Left lung (tissue), 10 donors: ENCODE data around the gene KRTAP10-7. TPM values are rescaled to one million over a fixed set of nuclear protein-coding genes. Genes with fewer than 3 reads are reported as not detected.

Source experiments
- ATAC-seq: fragments of 200-7000 bp; cut with Tn5 transposase; one replicate; pipeline ENCODE4 v1.9.1; 2020; ENCODE audit warnings: moderate library complexity
- DNase-seq, 4 donors: peaks; one replicate each; pipeline ENCODE4 v3.0.0-alpha.2; 2013 to 2020
- H3K27ac ChIP-seq, 2 donors: fragments of 200-600 bp; sonication (generic) in 1 of 2; one replicate each; pipeline versions ENCODE4 v1.5.0 to v1.8.0; 2020 to 2021
- H3K27me3 ChIP-seq, 2 donors: fragments of 200-600 bp; sonication (generic) in 1 of 2; one replicate each; pipeline versions ENCODE4 v1.5.0 to v1.8.0; 2020 to 2021
- H3K36me3 ChIP-seq, 2 donors: fragments of 200-600 bp; sonication (generic) in 1 of 2; one replicate each; pipeline versions ENCODE4 v1.5.0 to v1.8.0; 2020 to 2021
- H3K4me1 ChIP-seq, 2 donors: fragments of 200-600 bp; one replicate each; pipeline ENCODE4 v1.8.0; 2021
- H3K4me3 ChIP-seq, 2 donors: fragments of 200-600 bp; sonication (generic) in 1 of 2; one replicate each; pipeline versions ENCODE4 v1.5.0 to v1.8.0; 2020 to 2021; ENCODE audit warnings: mild to moderate bottlenecking in 1 of 2
- H3K9me3 ChIP-seq, 2 donors: fragments of 200-600 bp; sonication (generic) in 1 of 2; one replicate each; pipeline versions ENCODE4 v1.5.0 to v1.8.0; 2020 to 2021
- intact Hi-C, 2 donors: fragments of 100-400 bp; cut with DNase I; formaldehyde crosslinking; loops; one replicate each; pipeline versions ENCODE4 v1.11.2 to v1.14.2; 2022
- polyA plus RNA-seq, 6 donors: library from polyadenylated mRNA; unstranded; fragments of 120-200 nt; gene quantifications; one replicate each; pipeline ENCODE4 v1.2.1, GENCODE V29; 2013; ENCODE audit not compliant: insufficient read length in 6 of 6
- total RNA-seq, 2 donors: library from RNA; stranded (reverse); fragmentation: NEBNext Ultra II Directional; extraction: Animal tissue kit (Norgen Biotek cat#: 25700); gene quantifications; one replicate each; pipeline ENCODE4 v1.2.1, GENCODE V29; 2021
- TF ChIP-seq, protein P1 (sequence below), 2 donors: fragments of 200-600 bp; sonication (generic) in 1 of 2; IDR thresholded peaks; one replicate each; pipeline versions ENCODE4 v1.5.0 to v1.8.0; 2021; ENCODE audit warnings: antibody characterized with exemption in 2 of 2
- donor health status: DM: no; HTN: yes; CAD: no.
- donor health status: DM: no; HTN: no; CAD: no.

KRTAP10-7 gene
- total and polyA plus RNA-seq, 8 donors: not detected

DNA sequence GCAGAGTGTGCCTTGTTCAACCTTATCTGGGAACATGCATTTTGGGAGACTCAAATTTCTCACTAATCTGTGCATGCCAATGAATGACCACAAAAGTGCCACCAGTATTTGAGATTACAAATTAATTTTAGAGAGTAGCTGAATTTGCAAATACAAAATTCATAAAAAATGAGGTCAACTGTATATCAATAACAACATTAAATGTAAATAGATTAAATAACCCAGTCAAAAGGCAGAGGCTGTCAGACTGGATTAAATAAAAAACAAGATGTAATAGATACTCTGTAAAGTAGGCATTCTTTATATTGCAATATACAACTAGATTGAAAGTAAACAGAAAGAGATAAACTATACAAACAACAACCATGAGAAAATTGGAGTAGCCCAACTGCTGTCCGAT, 36.3 kb upstream of the KRTAP10-7 start:
- Histone ChIP-seq H3K4me1 (no peaks in the 10 kb centered on the region), H3K36me3 (no peaks in the 10 kb centered on the region)

DNA sequence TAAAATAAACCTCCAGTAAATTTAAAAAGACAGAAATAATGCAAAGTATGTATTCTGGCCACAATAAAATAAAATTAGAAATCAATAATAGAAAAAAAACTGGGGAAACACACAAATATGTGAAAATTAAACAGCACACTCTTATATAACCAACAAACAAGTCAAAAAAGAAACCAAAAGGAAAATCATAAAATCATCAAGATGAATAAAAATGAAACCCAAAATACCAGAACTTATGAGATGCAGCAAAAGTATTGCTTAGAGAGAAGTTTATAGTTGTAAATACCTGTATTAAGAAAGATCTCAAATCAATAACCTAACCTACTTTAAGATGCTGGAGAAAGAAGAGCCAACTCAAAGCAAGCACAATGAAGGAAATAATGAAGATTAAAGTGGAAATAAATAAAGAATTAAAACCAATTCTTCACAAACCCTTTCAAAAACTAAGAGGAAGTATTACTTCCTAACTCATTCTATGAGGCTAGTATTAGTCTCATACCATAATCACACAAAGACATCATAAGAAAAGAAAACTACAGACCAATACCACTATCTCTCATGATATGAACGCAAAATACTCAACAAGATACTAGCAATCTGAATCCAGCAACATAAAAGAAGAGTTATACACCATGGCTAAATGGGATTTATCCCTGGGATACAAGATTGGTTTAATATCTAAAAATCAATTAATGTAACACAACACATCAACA, 35.4 kb upstream of the KRTAP10-7 start:
- ATAC-seq (no peak), DNase-seq (no peak)
- Histone ChIP-seq H3K9me3 (peaks cover 0 to 7% of the 10 kb centered on the region in 2 donors), H3K27ac (no peak overlapping the region), H3K27me3 (peaks cover 0 to 15% of the 10 kb centered on the region in 2 donors), H3K36me3 (no peaks in the 10 kb centered on the region), H3K4me1 (no peaks in the 10 kb centered on the region), H3K4me3 (no peak overlapping the region)
- intact Hi-C loops: no loop called here
- TF ChIP-seq, protein P1, sequence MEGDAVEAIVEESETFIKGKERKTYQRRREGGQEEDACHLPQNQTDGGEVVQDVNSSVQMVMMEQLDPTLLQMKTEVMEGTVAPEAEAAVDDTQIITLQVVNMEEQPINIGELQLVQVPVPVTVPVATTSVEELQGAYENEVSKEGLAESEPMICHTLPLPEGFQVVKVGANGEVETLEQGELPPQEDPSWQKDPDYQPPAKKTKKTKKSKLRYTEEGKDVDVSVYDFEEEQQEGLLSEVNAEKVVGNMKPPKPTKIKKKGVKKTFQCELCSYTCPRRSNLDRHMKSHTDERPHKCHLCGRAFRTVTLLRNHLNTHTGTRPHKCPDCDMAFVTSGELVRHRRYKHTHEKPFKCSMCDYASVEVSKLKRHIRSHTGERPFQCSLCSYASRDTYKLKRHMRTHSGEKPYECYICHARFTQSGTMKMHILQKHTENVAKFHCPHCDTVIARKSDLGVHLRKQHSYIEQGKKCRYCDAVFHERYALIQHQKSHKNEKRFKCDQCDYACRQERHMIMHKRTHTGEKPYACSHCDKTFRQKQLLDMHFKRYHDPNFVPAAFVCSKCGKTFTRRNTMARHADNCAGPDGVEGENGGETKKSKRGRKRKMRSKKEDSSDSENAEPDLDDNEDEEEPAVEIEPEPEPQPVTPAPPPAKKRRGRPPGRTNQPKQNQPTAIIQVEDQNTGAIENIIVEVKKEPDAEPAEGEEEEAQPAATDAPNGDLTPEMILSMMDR (IDR thresholded peaks at IDR 0.05): no peak

More for the DNA sequence above, 36.3 kb upstream of the KRTAP10-7 start:
- Histone ChIP-seq H3K4me3 (no peak overlapping the region), H3K9me3 (peaks cover 0 to 7% of the 10 kb centered on the region in 2 donors), H3K27me3 (peaks cover 0 to 10% of the 10 kb centered on the region in 2 donors), H3K27ac (no peak overlapping the region)
- ATAC-seq: no peak
- no peak for DNase-seq
- intact Hi-C loops: no loop called here
- TF ChIP-seq, protein P1 (IDR thresholded peaks at IDR 0.05): no peak

DNA sequence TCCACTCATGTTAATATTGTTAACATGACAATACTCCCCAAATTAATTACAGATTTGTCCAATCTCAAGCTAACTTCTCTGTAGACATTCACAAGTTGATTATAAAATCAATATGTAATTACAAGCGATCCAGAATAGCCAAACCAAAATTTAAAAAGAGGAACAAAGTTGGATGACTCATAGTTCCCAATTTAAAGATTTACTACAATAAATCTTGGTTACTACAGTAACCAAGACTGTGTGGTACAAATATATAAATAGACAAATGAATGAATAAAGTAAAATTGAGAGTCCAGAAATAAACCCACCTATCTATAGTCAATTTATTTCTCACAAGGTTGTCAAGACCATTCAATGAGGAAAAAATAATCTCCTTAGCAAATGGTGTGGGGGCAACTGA, 34.0 kb upstream of the KRTAP10-7 start:
- ATAC-seq: no peak
- no peak for DNase-seq
- no peaks in the 10 kb centered on the region for H3K4me1 ChIP-seq
- no peak overlapping the region for H3K4me3 ChIP-seq
- H3K27ac ChIP-seq: no peak overlapping the region
- peaks cover 0 to 7% of the 10 kb centered on the region in 2 donors for H3K9me3 ChIP-seq
- intact Hi-C loops: no loop called here
- H3K27me3 ChIP-seq: peaks cover 0 to 19% of the 10 kb centered on the region in 2 donors
- H3K36me3 ChIP-seq: no peaks in the 10 kb centered on the region
- TF ChIP-seq, protein P1 (IDR thresholded peaks at IDR 0.05): no peak

DNA sequence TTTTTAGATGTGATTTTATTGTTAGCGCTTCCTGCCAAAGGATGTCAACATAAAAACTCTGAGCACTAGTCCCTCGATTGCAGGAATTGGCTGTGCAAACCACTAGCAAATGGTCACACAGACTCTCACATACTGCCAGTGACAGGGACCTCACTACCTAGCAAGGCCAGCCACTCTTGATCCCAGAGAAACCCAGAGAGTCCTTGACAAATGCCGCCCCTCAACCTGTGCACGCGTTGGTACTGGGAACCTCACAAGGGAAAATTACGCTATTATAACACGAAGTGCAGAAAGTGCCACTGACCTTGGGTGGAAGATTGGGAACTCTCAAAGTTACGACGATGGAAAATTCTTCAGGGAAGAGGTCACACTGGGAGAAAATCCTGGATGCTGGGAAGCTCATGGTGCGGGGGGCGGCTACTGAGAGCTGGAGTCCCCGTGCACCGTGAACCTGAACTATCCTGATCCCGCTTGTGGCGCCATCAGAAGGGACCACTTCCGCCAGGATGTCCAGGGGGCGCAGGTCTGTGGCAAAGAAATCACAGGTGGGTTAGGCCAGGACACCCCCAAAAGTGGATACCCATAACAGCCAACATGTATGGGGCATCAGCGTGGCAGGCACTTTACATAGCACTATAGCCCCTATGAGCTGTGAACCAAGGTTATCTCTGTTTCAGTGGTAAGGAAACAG, 32.8 kb upstream of the KRTAP10-7 start:
- intact Hi-C loops: no loop called here
- Histone ChIP-seq H3K27me3 (peaks cover 0 to 19% of the 10 kb centered on the region in 2 donors), H3K36me3 (no peaks in the 10 kb centered on the region), H3K27ac (no peak overlapping the region), H3K4me3 (no peak overlapping the region), H3K9me3 (no peaks in the 10 kb centered on the region), H3K4me1 (no peaks in the 10 kb centered on the region)
- TF ChIP-seq, protein P1 (IDR thresholded peaks at IDR 0.05): no peak
- ATAC-seq (no peak), DNase-seq (peak in 1 of 4 donors; percentile 39)

DNA sequence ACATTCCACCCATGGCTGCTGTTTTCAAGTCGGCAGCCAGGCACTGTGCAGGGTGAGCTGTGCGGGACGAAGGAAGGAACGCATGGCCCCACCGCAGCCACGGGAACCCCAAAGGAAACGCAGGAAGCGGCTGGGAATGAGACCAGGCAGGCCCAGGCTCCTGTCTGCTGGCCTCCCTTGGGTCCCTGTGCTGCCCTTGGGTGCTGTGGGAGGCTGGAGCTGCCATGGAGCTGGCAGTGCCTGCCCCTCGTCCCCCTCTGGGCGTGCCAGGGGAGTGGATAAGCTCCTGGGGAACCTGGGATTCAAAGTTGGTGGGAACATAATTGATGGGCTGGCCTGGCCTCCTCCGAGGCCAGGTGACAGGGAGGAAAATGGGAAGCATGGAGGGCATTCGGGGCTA, 32.1 kb upstream of the KRTAP10-7 start:
- H3K9me3 ChIP-seq: no peaks in the 10 kb centered on the region
- DNase-seq (peak in 1 of 4 donors; percentile 70), ATAC-seq (no peak)
- no peaks in the 10 kb centered on the region for H3K4me1 ChIP-seq
- H3K27ac ChIP-seq: no peak overlapping the region
- TF ChIP-seq, protein P1 (IDR thresholded peaks at IDR 0.05): no peak
- no peaks in the 10 kb centered on the region for H3K36me3 ChIP-seq
- intact Hi-C loops: no loop called here
- no peak overlapping the region for H3K4me3 ChIP-seq
- H3K27me3 ChIP-seq: peaks cover 0 to 22% of the 10 kb centered on the region in 2 donors
